ENCODE measurements around the gene KIAA1755.

The KIAA1755 gene

GRCh38 chr20:38225900-38226263 is 34.7 kb downstream of the KIAA1755 start:
- Histone ChIP-seq H3K4me1 (ENCODE audit: control extremely low read depth in 1 of 4, control insufficient read depth in 4 of 4, insufficient read depth in 4 of 4, low read length in 3 of 4) (peaks cover 0 to 2% (median 0%) of the 10 kb centered on the region in 4 experiments), H3K27me3 (replicated peaks in 2 of 5; ENCODE audit: control insufficient read depth in 4 of 5, insufficient read depth in 5 of 5, low read length in 4 of 5) (peaks cover 0 to 28% (median 5%) of the 10 kb centered on the region in 5 experiments), H3K27ac (ENCODE audit: insufficient read depth in 1 of 2, low read depth in 1 of 2, low read length in 2 of 2, poor library complexity in 1 of 2, severe bottlenecking in 2 of 2) (no peak overlapping the region), H3K4me3 (ENCODE audit: control insufficient read depth in 1 of 7, extremely low read depth in 1 of 7, insufficient read depth in 4 of 7, low read depth in 2 of 7, low read length in 6 of 7) (no peak overlapping the region), H3K36me3 (ENCODE audit: control insufficient read depth in 4 of 4, insufficient read depth in 4 of 4, low read length in 3 of 4) (no peaks in the 10 kb centered on the region), H3K9me3 (ENCODE audit: control extremely low read depth in 1 of 5, control insufficient read depth in 4 of 5, insufficient read depth in 2 of 5, low read depth in 1 of 5, low read length in 4 of 5) (no peaks in the 10 kb centered on the region)
- 84% methylated on average over 2 of the region's 2 CpGs for WGBS (ENCODE audit: insufficient coverage)
- DNase-seq, result no peak
- ChIA-PET CTCF (interaction anchor here (0.8 to 9.5 kb wide), 10 partner anchors 10 to 170 kb away, joined by 3 to 141 read pairs (median 3); no protein-coding TSS in a partner anchor), POLR2A (no interaction called here)

DNA sequence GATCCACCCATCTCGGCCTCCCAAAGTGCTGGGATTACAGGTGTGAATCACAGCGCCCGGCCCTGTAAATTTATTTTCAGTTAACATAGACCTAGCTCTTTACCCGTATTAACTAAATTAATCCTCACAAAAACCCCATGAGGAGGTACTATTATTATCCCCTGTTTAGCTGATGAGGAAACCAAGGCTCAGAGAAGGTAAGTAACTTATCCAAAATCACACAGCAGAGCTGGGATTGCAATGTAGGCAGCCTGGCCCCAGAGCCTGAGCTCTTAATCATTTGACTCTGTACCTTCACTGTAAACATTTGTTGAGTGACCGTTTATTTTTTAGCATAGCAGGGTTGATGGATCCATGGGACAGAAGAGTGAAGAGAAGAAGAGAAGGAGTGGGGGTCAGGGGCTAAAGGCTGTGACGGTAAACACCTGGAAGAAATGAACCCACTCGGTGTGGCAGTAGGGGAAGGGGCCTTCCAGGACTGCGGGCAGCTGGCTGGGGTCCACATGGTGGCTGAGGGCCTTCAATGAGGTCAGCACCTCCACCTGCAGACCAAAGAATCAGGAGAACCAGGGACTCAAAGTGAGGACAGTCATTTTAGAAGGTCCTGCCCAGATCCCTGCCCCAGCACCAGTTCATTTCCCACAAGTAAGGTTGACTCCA is 35.2 kb downstream of the KIAA1755 start:
- Histone ChIP-seq H3K4me1 (ENCODE audit: control extremely low read depth in 1 of 4, control insufficient read depth in 4 of 4, insufficient read depth in 4 of 4, low read length in 3 of 4) (peaks cover 0 to 2% (median 0%) of the 10 kb centered on the region in 4 experiments), H3K4me3 (ENCODE audit: control insufficient read depth in 1 of 7, extremely low read depth in 1 of 7, insufficient read depth in 4 of 7, low read depth in 2 of 7, low read length in 6 of 7) (no peak overlapping the region), H3K27me3 (replicated peaks in 2 of 5; ENCODE audit: control insufficient read depth in 4 of 5, insufficient read depth in 5 of 5, low read length in 4 of 5) (peaks cover 0 to 26% (median 3%) of the 10 kb centered on the region in 5 experiments), H3K36me3 (ENCODE audit: control insufficient read depth in 4 of 4, insufficient read depth in 4 of 4, low read length in 3 of 4) (no peaks in the 10 kb centered on the region), H3K27ac (ENCODE audit: insufficient read depth in 1 of 2, low read depth in 1 of 2, low read length in 2 of 2, poor library complexity in 1 of 2, severe bottlenecking in 2 of 2) (no peak overlapping the region), H3K9me3 (ENCODE audit: control extremely low read depth in 1 of 5, control insufficient read depth in 4 of 5, insufficient read depth in 2 of 5, low read depth in 1 of 5, low read length in 4 of 5) (no peaks in the 10 kb centered on the region)
- DNase-seq, result no peak
- ChIA-PET POLR2A (no interaction called here), CTCF (interaction anchor here (0.8 to 9.5 kb wide), 14 partner anchors 10 to 170 kb away, joined by 3 to 141 read pairs (median 4); no protein-coding TSS in a partner anchor)
- 94% methylated on average over 5 of the region's 8 CpGs for WGBS (ENCODE audit: insufficient coverage)

GRCh38 chr20:38224531-38224930 is 36.0 kb downstream of the KIAA1755 start:
- Histone ChIP-seq H3K36me3 (ENCODE audit: control insufficient read depth in 4 of 4, insufficient read depth in 4 of 4, low read length in 3 of 4) (no peaks in the 10 kb centered on the region), H3K9me3 (ENCODE audit: control extremely low read depth in 1 of 5, control insufficient read depth in 4 of 5, insufficient read depth in 2 of 5, low read depth in 1 of 5, low read length in 4 of 5) (no peaks in the 10 kb centered on the region), H3K4me3 (ENCODE audit: control insufficient read depth in 1 of 7, extremely low read depth in 1 of 7, insufficient read depth in 4 of 7, low read depth in 2 of 7, low read length in 6 of 7) (no peak overlapping the region), H3K4me1 (ENCODE audit: control extremely low read depth in 1 of 4, control insufficient read depth in 4 of 4, insufficient read depth in 4 of 4, low read length in 3 of 4) (peaks cover 0 to 2% (median 0%) of the 10 kb centered on the region in 4 experiments), H3K27ac (ENCODE audit: insufficient read depth in 1 of 2, low read depth in 1 of 2, low read length in 2 of 2, poor library complexity in 1 of 2, severe bottlenecking in 2 of 2) (no peak overlapping the region), H3K27me3 (replicated peaks in 2 of 5; ENCODE audit: control insufficient read depth in 4 of 5, insufficient read depth in 5 of 5, low read length in 4 of 5) (peaks cover 0 to 21% (median 3%) of the 10 kb centered on the region in 5 experiments)
- CTCF ChIA-PET, result interaction anchor here (1.1 to 9.5 kb wide), 9 partner anchors 11 to 169 kb away, joined by 3 to 141 read pairs (median 3); no protein-coding TSS in a partner anchor
- no peak for DNase-seq
- POLR2A ChIA-PET, result no interaction called here
- WGBS (ENCODE audit: insufficient coverage), result 57% methylated on average over 7 of the region's 10 CpGs

GRCh38 chr20:38223743-38224100 is 36.8 kb downstream of the KIAA1755 start:
- CTCF ChIA-PET, result interaction anchor here (0.7 to 9.5 kb wide), 10 partner anchors 12 to 250 kb away, joined by 3 to 141 read pairs (median 3); no protein-coding TSS in a partner anchor
- H3K9me3 ChIP-seq (ENCODE audit: control extremely low read depth in 1 of 5, control insufficient read depth in 4 of 5, insufficient read depth in 2 of 5, low read depth in 1 of 5, low read length in 4 of 5), result no peaks in the 10 kb centered on the region
- no peaks in the 10 kb centered on the region for H3K36me3 ChIP-seq (ENCODE audit: control insufficient read depth in 4 of 4, insufficient read depth in 4 of 4, low read length in 3 of 4)
- 96% methylated on average over 3 of the region's 3 CpGs for WGBS (ENCODE audit: insufficient coverage)
- peaks cover 0 to 2% (median 0%) of the 10 kb centered on the region in 4 experiments for H3K4me1 ChIP-seq (ENCODE audit: control extremely low read depth in 1 of 4, control insufficient read depth in 4 of 4, insufficient read depth in 4 of 4, low read length in 3 of 4)
- no peak for DNase-seq
- POLR2A ChIA-PET, result no interaction called here
- H3K4me3 ChIP-seq (ENCODE audit: control insufficient read depth in 1 of 7, extremely low read depth in 1 of 7, insufficient read depth in 4 of 7, low read depth in 2 of 7, low read length in 6 of 7), result no peak overlapping the region
- no peak overlapping the region for H3K27ac ChIP-seq (ENCODE audit: insufficient read depth in 1 of 2, low read depth in 1 of 2, low read length in 2 of 2, poor library complexity in 1 of 2, severe bottlenecking in 2 of 2)
- peaks cover 0 to 21% (median 2%) of the 10 kb centered on the region in 5 experiments for H3K27me3 ChIP-seq (replicated peaks in 2 of 5; ENCODE audit: control insufficient read depth in 4 of 5, insufficient read depth in 5 of 5, low read length in 4 of 5)

GRCh38 chr20:38222923-38223742 is 37.4 kb downstream of the KIAA1755 start:
- 73% methylated on average over 5 of the region's 7 CpGs for WGBS (ENCODE audit: insufficient coverage)
- POLR2A ChIA-PET, result no interaction called here
- no peak overlapping the region for H3K4me3 ChIP-seq (ENCODE audit: control insufficient read depth in 1 of 7, extremely low read depth in 1 of 7, insufficient read depth in 4 of 7, low read depth in 2 of 7, low read length in 6 of 7)

DNA sequence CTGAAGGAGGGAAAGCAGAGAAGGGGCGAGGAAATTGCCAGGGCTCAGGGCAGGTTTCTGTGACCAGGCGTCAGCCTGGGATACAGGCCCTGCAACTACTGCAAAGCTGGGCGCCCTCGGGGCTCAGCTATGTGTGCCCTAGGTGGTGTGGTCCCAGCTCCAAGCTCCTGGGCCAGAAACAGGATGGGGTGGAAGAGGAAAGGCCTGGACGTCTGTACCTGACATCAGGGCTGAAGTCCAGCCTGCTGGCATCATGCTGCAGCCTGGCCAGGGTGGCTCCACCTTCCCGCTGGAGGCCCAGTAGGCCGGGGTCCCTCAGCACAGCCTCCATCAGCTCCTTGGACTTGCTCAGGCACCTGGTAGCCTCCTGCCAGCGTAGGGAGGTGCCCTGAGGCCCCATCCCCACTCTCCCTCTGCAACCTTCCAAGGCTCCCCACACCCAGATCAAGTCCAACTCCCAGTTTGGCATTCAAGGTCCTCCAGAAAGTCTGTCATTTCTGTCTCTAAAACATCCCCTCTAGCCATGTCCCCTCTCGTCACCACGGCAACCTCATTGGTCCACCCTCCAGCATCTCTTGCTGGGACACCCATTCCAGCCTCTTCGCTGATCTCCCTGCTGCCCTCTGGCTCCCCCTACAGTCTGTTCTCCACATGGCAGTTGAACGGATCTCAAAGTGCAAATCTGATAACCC is 38.2 kb downstream of the KIAA1755 start:
- WGBS (ENCODE audit: insufficient coverage), result 43% methylated on average over 7 of the region's 12 CpGs
- Histone ChIP-seq H3K36me3 (ENCODE audit: control insufficient read depth in 4 of 4, insufficient read depth in 4 of 4, low read length in 3 of 4) (no peaks in the 10 kb centered on the region), H3K27ac (ENCODE audit: insufficient read depth in 1 of 2, low read depth in 1 of 2, low read length in 2 of 2, poor library complexity in 1 of 2, severe bottlenecking in 2 of 2) (no peak overlapping the region), H3K27me3 (replicated peaks in 2 of 5; ENCODE audit: control insufficient read depth in 4 of 5, insufficient read depth in 5 of 5, low read length in 4 of 5) (peaks cover 0 to 16% (median 0%) of the 10 kb centered on the region in 5 experiments), H3K4me3 (ENCODE audit: control insufficient read depth in 1 of 7, extremely low read depth in 1 of 7, insufficient read depth in 4 of 7, low read depth in 2 of 7, low read length in 6 of 7) (no peak overlapping the region), H3K4me1 (ENCODE audit: control extremely low read depth in 1 of 4, control insufficient read depth in 4 of 4, insufficient read depth in 4 of 4, low read length in 3 of 4) (peaks cover 0 to 2% (median 0%) of the 10 kb centered on the region in 4 experiments), H3K9me3 (ENCODE audit: control extremely low read depth in 1 of 5, control insufficient read depth in 4 of 5, insufficient read depth in 2 of 5, low read depth in 1 of 5, low read length in 4 of 5) (no peaks in the 10 kb centered on the region)
- peak; percentile 48 to 67 (median 58) for DNase-seq
- POLR2A ChIA-PET, result no interaction called here
- CTCF ChIA-PET, result interaction anchor here (0.8 to 9.5 kb wide), 28 partner anchors 8 to 1026 kb away, joined by 3 to 141 read pairs (median 5); partner anchors contain the start of gene BPI

More at GRCh38 chr20:38222923-38223742, 37.4 kb downstream of the KIAA1755 start:
- CTCF ChIA-PET, result interaction anchor here (0.7 to 9.5 kb wide), 15 partner anchors 7 to 250 kb away, joined by 3 to 141 read pairs (median 3); no protein-coding TSS in a partner anchor
- Histone ChIP-seq H3K27me3 (replicated peaks in 2 of 5; ENCODE audit: control insufficient read depth in 4 of 5, insufficient read depth in 5 of 5, low read length in 4 of 5) (peaks cover 0 to 18% (median 0%) of the 10 kb centered on the region in 5 experiments), H3K4me1 (ENCODE audit: control extremely low read depth in 1 of 4, control insufficient read depth in 4 of 4, insufficient read depth in 4 of 4, low read length in 3 of 4) (peaks cover 0 to 2% (median 0%) of the 10 kb centered on the region in 4 experiments), H3K36me3 (ENCODE audit: control insufficient read depth in 4 of 4, insufficient read depth in 4 of 4, low read length in 3 of 4) (no peaks in the 10 kb centered on the region), H3K9me3 (ENCODE audit: control extremely low read depth in 1 of 5, control insufficient read depth in 4 of 5, insufficient read depth in 2 of 5, low read depth in 1 of 5, low read length in 4 of 5) (no peaks in the 10 kb centered on the region), H3K27ac (ENCODE audit: insufficient read depth in 1 of 2, low read depth in 1 of 2, low read length in 2 of 2, poor library complexity in 1 of 2, severe bottlenecking in 2 of 2) (no peak overlapping the region)
- no peak for DNase-seq
